ENCODE results near the gene ARFGEF3. TPM values are rescaled to one million over a fixed set of nuclear protein-coding genes. Genes with fewer than 3 reads are reported as not detected.
"Not testable (repeated sequence)": the region's sequence is repeated elsewhere in the genome, so short reads cannot be mapped to it uniquely, and the experiment has no call there.

Gene ARFGEF3
- total RNA-seq, 4 donors from 2014 or later = 6.7 to 17.1 (median 13.2) TPM

- WGBS, 2 donors (ENCODE audit: low coverage in 1 of 2) = 54 to 58% methylated on average over 2 of the region's 2 CpGs
- Histone ChIP-seq H3K27ac (no peak overlapping the region), H3K27me3 (no peaks in the 10 kb centered on the region), H3K36me3 (no peaks in the 10 kb centered on the region), H3K9me3 (no peaks in the 10 kb centered on the region), H3K4me1 (no peaks in the 10 kb centered on the region), H3K4me3 (no peak overlapping the region)
- DNase-seq = no peak
- intact Hi-C loops (cut with DNase I; ENCODE audit: low total_unique reads) (no loop called here), in situ Hi-C loops (cut with MboI; ENCODE audit: low pct_ligation_motif_present in 1 of 4, low pct_unique_long_range_greater_than_20kb in 1 of 4, low sequenced_read_pairs in 3 of 4) (no loop called here)
- TF ChIP-seq EP300 (IDR thresholded peaks at IDR 0.05; ENCODE audit: low read depth) (no peak), POLR2A (IDR thresholded peaks at IDR 0.05) (no peak), CTCF (IDR thresholded peaks at IDR 0.05) (no peak), POLR2AphosphoS5 (IDR thresholded peaks at IDR 0.05) (no peak)
Measured at GRCh38 chr6:138346302-138347195, 184.8 kb downstream of the ARFGEF3 start.

GRCh38 chr6:138347864-138348263 is 186.1 kb downstream of the ARFGEF3 start:
- no peak overlapping the region for H3K27ac ChIP-seq
- H3K36me3 ChIP-seq = no peaks in the 10 kb centered on the region
- no peak overlapping the region for H3K4me3 ChIP-seq
- in situ Hi-C loops (cut with MboI; ENCODE audit: low pct_ligation_motif_present in 1 of 4, low pct_unique_long_range_greater_than_20kb in 1 of 4, low sequenced_read_pairs in 3 of 4) = no loop called here
- no peaks in the 10 kb centered on the region for H3K4me1 ChIP-seq
- 54 to 100% methylated on average over 1 to 2 of the region's 2 CpGs for WGBS, 2 donors (ENCODE audit: low coverage in 1 of 2)
- TF ChIP-seq CTCF (IDR thresholded peaks at IDR 0.05) (no peak), POLR2A (IDR thresholded peaks at IDR 0.05) (no peak), POLR2AphosphoS5 (IDR thresholded peaks at IDR 0.05) (no peak), EP300 (IDR thresholded peaks at IDR 0.05; ENCODE audit: low read depth) (no peak)
- no peaks in the 10 kb centered on the region for H3K9me3 ChIP-seq
- no peaks in the 10 kb centered on the region for H3K27me3 ChIP-seq
- DNase-seq = no peak
- intact Hi-C loops (cut with DNase I; ENCODE audit: low total_unique reads) = no loop called here

- Histone ChIP-seq H3K4me3 (no peak overlapping the region), H3K36me3 (no peaks in the 10 kb centered on the region), H3K27me3 (no peaks in the 10 kb centered on the region), H3K9me3 (no peaks in the 10 kb centered on the region), H3K27ac (no peak overlapping the region), H3K4me1 (no peaks in the 10 kb centered on the region)
- DNase-seq = no peak
- WGBS, 2 donors (ENCODE audit: low coverage in 1 of 2) = 72 to 87% methylated on average over 2 to 3 of the region's 3 CpGs
- intact Hi-C loops (cut with DNase I; ENCODE audit: low total_unique reads) = no loop called here
- in situ Hi-C loops (cut with MboI; ENCODE audit: low pct_ligation_motif_present in 1 of 4, low pct_unique_long_range_greater_than_20kb in 1 of 4, low sequenced_read_pairs in 3 of 4) = no loop called here
- TF ChIP-seq CTCF (IDR thresholded peaks at IDR 0.05) (no peak), POLR2AphosphoS5 (IDR thresholded peaks at IDR 0.05) (no peak), POLR2A (IDR thresholded peaks at IDR 0.05) (no peak), EP300 (IDR thresholded peaks at IDR 0.05; ENCODE audit: low read depth) (no peak)
Measured at GRCh38 chr6:138349891-138350290, 188.2 kb downstream of the ARFGEF3 start.

GRCh38 chr6:138357928-138358327 is 196.2 kb downstream of the ARFGEF3 start:
- 60 to 90% methylated on average over 1 of the region's 1 CpG for WGBS, 2 donors (ENCODE audit: low coverage in 1 of 2)
- H3K4me3 ChIP-seq = no peak overlapping the region
- no peak for TF ChIP-seq EP300 (IDR thresholded peaks at IDR 0.05; ENCODE audit: low read depth)
- intact Hi-C loops (cut with DNase I; ENCODE audit: low total_unique reads) (no loop called here), in situ Hi-C loops (cut with MboI; ENCODE audit: low pct_ligation_motif_present in 1 of 4, low pct_unique_long_range_greater_than_20kb in 1 of 4, low sequenced_read_pairs in 3 of 4) (no loop called here)
- H3K4me1 ChIP-seq = no peaks in the 10 kb centered on the region
- H3K27me3 ChIP-seq = no peaks in the 10 kb centered on the region
- no peak for DNase-seq
- no peak overlapping the region for H3K27ac ChIP-seq
- no peaks in the 10 kb centered on the region for H3K9me3 ChIP-seq
- H3K36me3 ChIP-seq = no peaks in the 10 kb centered on the region

- H3K27me3 ChIP-seq; in situ Hi-C loops (cut with MboI; ENCODE audit: low pct_ligation_motif_present in 1 of 4, low pct_unique_long_range_greater_than_20kb in 1 of 4, low sequenced_read_pairs in 3 of 4); H3K27ac ChIP-seq; H3K4me1 ChIP-seq; H3K36me3 ChIP-seq; intact Hi-C loops (cut with DNase I; ENCODE audit: low total_unique reads); H3K4me3 ChIP-seq; H3K9me3 ChIP-seq; DNase-seq: not testable (repeated sequence)
- whole genome bisulfite sequencing, 2 donors (ENCODE audit: low coverage in 1 of 2) = 87 to 88% methylated on average over 6 to 8 of the region's 8 CpGs
Measured at GRCh38 chr6:138368684-138369083, 206.9 kb downstream of the ARFGEF3 start.
